GM19328 (cell line): ENCODE measurements around the gene RNPEP.
"Not testable (repeated sequence)": the region's sequence is repeated elsewhere in the genome, so short reads cannot be mapped to it uniquely, and the experiment has no call there.

Source experiments
- ATAC-seq: cut with Tn5 transposase; IDR thresholded peaks from one replicate; pipeline ENCODE4 v1.9.1; 2021; ENCODE audit warnings: mild to moderate bottlenecking, moderate library complexity; ENCODE audit not compliant: unreplicated experiment

Gene RNPEP

GRCh38 chr1:202034149-202034682 is 51.8 kb downstream of the RNPEP start:
- no peak for ATAC-seq

- no peak for ATAC-seq
Observed at GRCh38 chr1:202034683-202035462, 52.4 kb downstream of the RNPEP start.

- no peak for ATAC-seq
Observed at GRCh38 chr1:202036595-202037387, 54.3 kb downstream of the RNPEP start.

- ATAC-seq: no peak
Observed at GRCh38 chr1:202037706-202038296, 55.4 kb downstream of the RNPEP start.

- ATAC-seq: no peak
Observed at GRCh38 chr1:202038688-202039346, 56.4 kb downstream of the RNPEP start.

GRCh38 chr1:202045705-202046104 is 63.3 kb downstream of the RNPEP start:
- no peak for ATAC-seq

GRCh38 chr1:202046227-202046626 is 63.8 kb downstream of the RNPEP start:
- ATAC-seq: no peak

GRCh38 chr1:202046748-202047708 is 64.6 kb downstream of the RNPEP start:
- ATAC-seq: no peak

GRCh38 chr1:202047977-202048376 is 65.5 kb downstream of the RNPEP start:
- ATAC-seq: no peak

- ATAC-seq: no peak
Observed at GRCh38 chr1:202049129-202049528, 66.7 kb downstream of the RNPEP start.

- no peak for ATAC-seq
Observed at GRCh38 chr1:202054094-202054493, 71.6 kb downstream of the RNPEP start.

GRCh38 chr1:202054673-202055072 is 72.2 kb downstream of the RNPEP start:
- ATAC-seq: not testable (repeated sequence)
